B cell (primary cell): Measurements from ENCODE around the gene PACSIN2.

Experiments used
- CTCF ChIP-seq: fragments of 200-600 bp; IDR thresholded peaks from one replicate; pipeline ENCODE4 v1.8.0; 2022; ENCODE audit warnings: antibody characterized with exemption, mild to moderate bottlenecking
- EZH2 ChIP-seq: IDR thresholded peaks from 2 replicates; pipeline ENCODE4 v1.6.1; 2012; ENCODE audit warnings: borderline replicate concordance, low read depth, mild to moderate bottlenecking, moderate library complexity, low read length; ENCODE audit not compliant: insufficient read depth, poor library complexity, severe bottlenecking

- TF ChIP-seq CTCF (no peak), EZH2 (no peak)
These were observed 157.0 kb downstream of the PACSIN2 start for GRCh38 chr22:42857845-42858481.
